Activated CD8-positive, alpha-beta memory T cell treated with anti-CD3 and anti-CD28 coated beads, Interleukin-2, amount 50 U/mL, for 1 hour (primary cell): ENCODE data around the gene WHRN.

Source experiments
- DNase-seq: peaks from one replicate; pipeline ENCODE4 v3.0.0-alpha.2; 2020; ENCODE audit errors: extremely low read depth

WHRN gene

GRCh38 chr9:114449236-114449635, 56.0 kb downstream of the WHRN start:
- no peak for DNase-seq

- no peak for DNase-seq
Measured at GRCh38 chr9:114448706-114449105, 56.6 kb downstream of the WHRN start.

GRCh38 chr9:114446672-114447450, 58.4 kb downstream of the WHRN start:
- DNase-seq: no peak

- DNase-seq: no peak
Measured at GRCh38 chr9:114446036-114446435, 59.2 kb downstream of the WHRN start.

GRCh38 chr9:114445616-114446015, 59.7 kb downstream of the WHRN start:
- no peak for DNase-seq

GRCh38 chr9:114442022-114442421, 63.3 kb downstream of the WHRN start:
- no peak for DNase-seq

GRCh38 chr9:114437401-114437893, 67.8 kb downstream of the WHRN start:
- DNase-seq: no peak

- no peak for DNase-seq
Measured at GRCh38 chr9:114434878-114435311, 70.4 kb downstream of the WHRN start.

- DNase-seq: no peak
Measured at GRCh38 chr9:114433720-114434255, 71.5 kb downstream of the WHRN start.

- DNase-seq: no peak
Measured at GRCh38 chr9:114433086-114433485, 72.2 kb downstream of the WHRN start.

GRCh38 chr9:114432323-114433067, 72.8 kb downstream of the WHRN start:
- no peak for DNase-seq

- no peak for DNase-seq
Measured at GRCh38 chr9:114431770-114432169, 73.5 kb downstream of the WHRN start.

- DNase-seq: no peak
Measured at GRCh38 chr9:114431003-114431402, 74.3 kb downstream of the WHRN start.

- no peak for DNase-seq
Measured at GRCh38 chr9:114430457-114430856, 74.8 kb downstream of the WHRN start.

GRCh38 chr9:114429488-114429887, 75.8 kb downstream of the WHRN start:
- no peak for DNase-seq

GRCh38 chr9:114428466-114428865, 76.8 kb downstream of the WHRN start:
- no peak for DNase-seq

- DNase-seq: no peak
Measured at GRCh38 chr9:114427644-114428043, 77.6 kb downstream of the WHRN start.

- DNase-seq: no peak
Measured at GRCh38 chr9:114426046-114426948, 79.0 kb downstream of the WHRN start.

GRCh38 chr9:114425126-114425525, 80.1 kb downstream of the WHRN start:
- DNase-seq: no peak

- DNase-seq: no peak
Measured at GRCh38 chr9:114424126-114424525, 81.1 kb downstream of the WHRN start.

- no peak for DNase-seq
Measured at GRCh38 chr9:114423181-114423580, 82.1 kb downstream of the WHRN start.

- DNase-seq: no peak
Measured at GRCh38 chr9:114421147-114421546, 84.1 kb downstream of the WHRN start.
